HG02763 (cell line): Measurements from ENCODE around the gene PODN.

Experiments used
- ATAC-seq: cut with Tn5 transposase; IDR thresholded peaks from one replicate; pipeline ENCODE4 v1.9.1; 2021; ENCODE audit warnings: mild to moderate bottlenecking, moderate library complexity; ENCODE audit not compliant: unreplicated experiment

Gene PODN

GRCh38 chr1:53050310-53050709, 11.7 kb upstream of the PODN start:
- no peak for ATAC-seq

GRCh38 chr1:53051676-53052075, 10.3 kb upstream of the PODN start:
- ATAC-seq = no peak

GRCh38 chr1:53057127-53057526, 4.9 kb upstream of the PODN start:
- no peak for ATAC-seq

- ATAC-seq = no peak
These were observed 1.4 kb upstream of the PODN start for GRCh38 chr1:53060579-53060978.

DNA sequence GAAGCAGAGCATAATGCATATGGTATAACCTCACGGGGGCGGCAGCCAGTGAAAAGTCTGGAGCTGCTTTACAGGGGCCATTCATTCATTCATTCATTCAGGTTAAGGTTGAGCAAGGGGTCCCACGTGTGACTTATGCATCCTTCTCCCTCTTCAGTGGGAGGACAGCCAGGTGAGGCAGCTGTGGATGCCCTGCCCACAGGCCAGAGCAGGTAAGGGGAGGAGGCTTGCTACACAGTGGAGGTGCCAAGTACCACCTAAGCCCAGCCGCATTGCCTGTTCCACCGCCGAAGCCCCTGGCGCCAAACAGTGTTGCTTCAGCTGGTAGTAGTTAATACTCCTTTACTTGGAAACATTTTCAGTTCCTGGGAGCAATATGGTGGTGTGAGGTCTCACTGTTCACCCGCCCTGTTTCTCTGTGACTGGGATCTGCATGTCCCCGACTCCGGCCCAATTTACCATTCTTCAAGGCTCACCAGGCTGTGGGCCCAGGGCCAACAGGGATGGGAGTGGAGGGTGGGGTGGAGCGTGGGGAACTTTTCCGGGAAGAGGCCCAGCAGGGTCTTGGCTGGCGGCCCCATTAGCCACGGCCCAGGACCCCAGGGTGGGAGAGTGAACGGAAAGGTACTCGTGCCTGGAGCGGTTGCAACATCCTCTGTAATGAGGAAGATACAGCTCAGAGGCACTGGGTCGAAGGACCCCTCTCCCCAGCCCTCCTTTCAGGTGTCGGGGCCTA, 722 bp upstream of the PODN start:
- no peak for ATAC-seq

DNA sequence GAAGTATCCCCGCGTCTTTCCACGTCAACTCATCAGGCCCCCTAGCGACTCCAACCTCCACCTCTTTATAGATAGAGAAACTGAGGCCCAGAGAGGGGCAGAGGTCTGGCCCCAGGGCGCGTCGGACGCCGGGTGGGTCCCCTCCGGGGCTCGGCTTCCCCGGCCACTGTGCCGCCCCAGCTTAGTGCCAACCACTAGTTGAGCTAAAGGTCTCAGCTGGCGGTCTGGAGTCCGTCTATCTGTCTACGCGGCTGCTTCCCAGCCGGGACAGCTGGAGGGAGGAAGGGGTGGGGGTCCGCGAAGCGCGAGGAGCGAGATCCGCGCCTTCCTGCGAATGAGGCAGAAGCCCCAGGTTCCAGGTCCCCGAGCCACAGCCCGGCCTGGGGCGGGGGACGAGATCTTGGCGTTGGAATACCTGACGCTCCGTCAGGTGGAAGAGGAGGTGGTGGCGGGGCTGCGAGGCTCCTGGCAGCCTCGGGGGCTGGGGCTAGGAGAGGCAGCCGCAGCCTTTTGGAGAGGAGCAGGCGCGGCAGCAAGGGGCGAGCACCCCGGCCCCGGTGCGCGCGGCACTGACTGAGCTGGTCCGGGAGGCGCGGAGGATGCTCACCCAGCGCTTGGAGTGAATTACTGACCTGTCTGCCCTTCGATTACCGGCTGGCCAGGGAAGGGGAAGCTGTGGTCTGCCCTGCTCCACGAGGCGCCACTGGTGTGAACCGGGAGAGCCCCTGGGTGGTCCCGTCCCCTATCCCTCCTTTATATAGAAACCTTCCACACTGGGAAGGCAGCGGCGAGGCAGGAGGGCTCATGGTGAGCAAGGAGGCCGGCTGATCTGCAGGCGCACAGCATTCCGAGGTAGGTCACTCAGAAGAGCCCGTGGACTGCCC, 937 bp downstream of the PODN start:
- ATAC-seq = no peak

- ATAC-seq = no peak
These were observed 1.9 kb downstream of the PODN start for GRCh38 chr1:53063744-53064515.

DNA sequence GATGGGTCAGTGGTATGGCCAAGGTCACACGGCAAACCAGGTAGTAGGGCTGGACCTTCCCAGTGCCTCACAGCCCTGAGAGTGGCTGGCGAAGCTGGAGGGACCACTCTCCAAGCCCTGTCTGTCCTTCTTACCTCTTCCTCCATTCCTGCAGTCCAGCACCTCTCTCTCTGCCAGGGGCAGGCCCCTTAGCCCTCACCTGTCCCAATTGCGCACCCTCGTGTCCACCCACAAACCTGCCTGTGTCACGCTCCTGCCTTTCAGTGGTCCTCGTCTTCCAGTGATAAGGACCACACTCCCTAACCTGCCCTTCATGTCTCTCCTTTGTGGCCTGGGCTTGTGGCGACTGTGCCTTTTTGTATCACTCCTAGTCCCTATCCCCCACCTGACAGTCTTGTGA, 3.4 kb downstream of the PODN start:
- no peak for ATAC-seq

GRCh38 chr1:53066488-53066887, 4.5 kb downstream of the PODN start:
- ATAC-seq = no peak

DNA sequence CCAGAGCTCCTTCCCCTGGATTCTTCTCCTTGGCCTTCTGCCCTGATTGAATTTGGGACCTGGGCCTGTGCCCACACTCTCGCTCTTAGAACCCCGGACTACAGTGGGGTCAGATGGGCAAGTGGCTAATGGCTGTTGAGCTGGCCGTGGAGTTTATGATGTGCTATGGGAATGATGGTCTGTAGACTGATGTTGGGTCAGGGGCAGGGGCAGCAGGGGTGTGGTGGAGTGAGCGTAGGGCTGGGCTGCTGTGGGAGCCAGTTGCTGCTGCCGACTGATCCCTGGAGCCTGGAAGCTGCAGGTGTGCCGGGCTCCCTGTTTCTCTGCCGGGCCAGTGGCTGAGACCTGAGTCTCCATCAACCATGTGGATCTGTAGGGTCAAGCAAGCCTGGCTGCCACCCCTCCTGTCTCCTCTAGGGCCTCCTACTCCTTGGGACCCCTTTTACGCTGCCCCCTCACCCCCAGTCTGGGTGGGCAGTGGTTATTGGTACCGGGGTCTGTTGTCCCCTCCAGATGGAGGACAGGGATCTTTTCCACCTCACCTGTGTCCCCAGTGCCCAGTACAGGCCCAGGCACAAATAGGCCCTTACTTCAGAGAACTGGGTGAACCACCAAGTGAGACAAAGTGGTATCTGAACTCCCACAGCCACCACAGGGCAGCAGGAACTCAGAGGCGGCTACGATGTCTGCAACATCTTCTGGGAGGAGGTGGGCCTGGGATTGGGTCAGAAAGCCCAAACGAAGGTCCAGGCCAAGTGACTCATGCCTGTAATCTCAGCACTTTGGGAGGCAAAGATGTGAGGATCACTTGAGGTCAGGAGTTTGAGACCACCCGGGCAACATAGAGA, 5.1 kb downstream of the PODN start:
- ATAC-seq = no peak

DNA sequence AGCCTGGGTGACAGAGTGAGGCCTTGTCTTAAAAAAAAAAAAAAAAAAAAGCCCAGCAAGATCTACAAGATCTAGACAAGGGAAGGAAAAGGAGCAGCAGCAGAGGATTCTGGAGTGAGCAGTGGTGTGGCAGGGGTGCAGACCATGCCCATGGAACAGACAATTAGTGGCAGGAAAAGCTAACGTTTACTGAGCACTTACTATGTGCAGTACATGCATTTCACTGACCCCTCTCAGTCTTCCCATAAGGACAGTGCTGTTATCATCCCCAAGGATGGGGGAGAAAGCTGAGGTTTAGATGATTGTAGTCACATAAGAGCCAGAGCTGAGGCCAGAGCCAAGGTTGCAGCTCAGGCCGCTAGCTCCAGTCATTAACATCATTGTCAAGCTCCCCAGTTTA, 5.9 kb downstream of the PODN start:
- no peak for ATAC-seq

GRCh38 chr1:53068314-53069099, 6.5 kb downstream of the PODN start:
- ATAC-seq = no peak

DNA sequence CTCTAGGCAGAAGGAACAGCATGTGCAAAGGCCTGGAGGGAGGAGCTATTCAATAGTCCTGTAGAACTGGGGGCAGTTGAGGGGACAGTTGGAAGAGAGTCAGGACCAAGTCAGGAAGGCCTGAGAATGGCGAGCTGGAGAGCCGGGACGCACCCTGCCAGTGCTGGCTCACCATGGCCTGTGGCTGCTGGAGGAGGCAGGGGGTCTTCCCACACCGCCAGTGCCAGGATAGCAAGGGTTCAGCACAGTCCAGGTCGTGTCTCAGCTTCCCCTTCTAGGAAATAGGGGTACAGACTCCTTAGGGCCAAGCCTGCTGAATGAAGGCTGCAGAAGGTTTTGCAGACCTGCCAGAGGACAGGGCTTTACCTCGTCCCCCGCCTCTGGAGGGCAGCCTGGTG, 7.3 kb downstream of the PODN start:
- no peak for ATAC-seq

GRCh38 chr1:53069663-53070327, 7.8 kb downstream of the PODN start:
- no peak for ATAC-seq

- no peak for ATAC-seq
These were observed 8.6 kb downstream of the PODN start for GRCh38 chr1:53070621-53071020.

GRCh38 chr1:53071167-53071865, 9.3 kb downstream of the PODN start:
- ATAC-seq = no peak

DNA sequence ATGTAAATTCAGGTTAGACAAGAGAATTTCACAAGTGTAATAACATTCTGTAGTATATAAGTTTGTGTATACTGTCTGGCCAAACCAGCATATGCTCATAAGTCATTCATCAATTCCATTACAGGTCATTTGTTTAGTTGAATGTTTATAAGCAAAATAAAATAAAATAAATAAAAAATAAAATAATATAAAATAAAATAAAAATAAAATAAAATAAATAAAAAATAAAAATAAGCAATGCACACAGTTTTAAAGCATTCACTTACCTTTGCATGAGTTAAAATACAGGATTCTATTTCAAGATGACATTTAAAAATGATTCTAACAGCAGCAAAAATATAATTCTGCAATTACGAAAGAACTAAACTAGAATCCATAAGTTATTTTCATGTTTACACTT, 9.9 kb downstream of the PODN start:
- ATAC-seq = no peak

DNA sequence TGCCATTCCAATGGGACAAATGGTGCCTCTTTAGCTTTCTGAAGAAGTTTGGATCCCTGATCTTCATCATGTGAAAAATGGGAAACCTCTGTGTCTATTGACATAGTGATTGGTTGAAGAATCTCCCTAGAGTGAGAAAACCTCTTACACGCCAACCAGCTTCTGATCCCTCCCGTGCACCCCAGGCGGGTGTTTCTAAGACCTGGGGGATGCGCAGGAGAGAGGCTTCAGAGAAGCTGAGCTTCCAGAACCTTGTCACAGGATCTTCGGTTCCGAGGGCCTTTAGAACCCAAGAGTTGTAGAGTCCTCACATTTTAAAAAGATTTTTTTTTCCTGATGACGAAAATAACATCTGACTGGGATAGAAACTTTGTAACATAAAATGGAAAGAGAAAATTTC, 11.3 kb downstream of the PODN start:
- no peak for ATAC-seq

DNA sequence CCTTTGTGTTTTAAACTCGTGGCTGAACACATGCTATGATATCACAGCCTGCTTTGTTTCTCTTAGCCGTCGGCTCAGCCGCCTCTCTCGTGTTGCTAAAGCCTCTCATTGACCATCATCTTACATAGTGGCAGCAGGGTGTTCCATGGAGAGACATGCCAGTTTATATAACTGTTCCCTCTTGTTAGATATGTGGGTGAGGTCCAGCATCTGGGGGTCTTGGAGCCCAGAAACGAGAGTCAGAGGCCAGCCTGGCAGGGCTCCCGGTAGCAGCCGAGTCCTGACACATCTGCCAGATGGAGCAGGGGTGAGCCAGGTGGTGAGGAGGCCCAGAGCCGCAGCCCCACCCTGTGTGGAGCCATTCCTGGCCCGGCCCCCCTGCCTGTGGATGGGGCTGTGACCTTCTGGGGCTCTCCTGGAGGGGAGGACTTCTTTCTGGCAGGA, 11.9 kb downstream of the PODN start:
- ATAC-seq = no peak
